GM12891 (cell line): ENCODE results near the gene PCDHGC5.
A peak's percentile ranks its signal among the peaks of the same experiment; 100 is the strongest.

Experiments
- DNase-seq: peaks from one replicate; pipeline ENCODE4 v3.0.0; 2011; ENCODE audit warnings: low spot score; ENCODE audit not compliant: insufficient read length
- FAIRE-seq: peaks from 2 replicates; lab custom pipeline; 2011; peaks lifted over from hg19 to GRCh38; lab: Jason Lieb, UNC
- PAX5 ChIP-seq: IDR thresholded peaks from 2 replicates; pipeline ENCODE4 v1.6.1; 2011; ENCODE audit warnings: low read length, moderate library complexity, mild to moderate bottlenecking; ENCODE audit not compliant: insufficient read depth, severe bottlenecking
- POLR2A ChIP-seq: IDR thresholded peaks from 2 replicates; pipeline ENCODE4 v1.6.1; 2011; ENCODE audit warnings: low read depth, low read length, control low read depth
- POLR2AphosphoS5 ChIP-seq: IDR thresholded peaks from 2 replicates; pipeline ENCODE4 v1.6.1; 2011; ENCODE audit warnings: low read depth, low read length, control low read depth
- POU2F2 ChIP-seq: IDR thresholded peaks from 2 replicates; pipeline ENCODE4 v1.6.1; 2011; ENCODE audit warnings: low read depth, mild to moderate bottlenecking, control low read depth, low read length, moderate library complexity
- SPI1 ChIP-seq: IDR thresholded peaks from 2 replicates; pipeline ENCODE4 v1.6.1; 2011; ENCODE audit warnings: low read depth, low read length, control low read depth
- TAF1 ChIP-seq: IDR thresholded peaks from 2 replicates; pipeline ENCODE4 v1.6.1; 2011; ENCODE audit warnings: low read depth, low read length, control low read depth

The PCDHGC5 gene

GRCh38 chr5:141496038-141496437 is 7.2 kb downstream of the PCDHGC5 start:
- no peak for DNase-seq
- FAIRE-seq, result no peak
- TF ChIP-seq POU2F2 (no peak), POLR2AphosphoS5 (no peak), PAX5 (no peak), TAF1 (no peak), POLR2A (no peak), SPI1 (no peak)

GRCh38 chr5:141501761-141502160 is 12.9 kb downstream of the PCDHGC5 start:
- DNase-seq (no peak), FAIRE-seq (peak; percentile 5)
- no peak for TF ChIP-seq POLR2AphosphoS5
- no peak for TF ChIP-seq POLR2A
- no peak for TF ChIP-seq PAX5
- TF ChIP-seq SPI1, result no peak
- TF ChIP-seq TAF1, result no peak
- TF ChIP-seq POU2F2, result no peak

- no peak for DNase-seq
- TF ChIP-seq PAX5 (peak; percentile 68), POLR2A (no peak)
Observed at GRCh38 chr5:141503681-141504080, 14.8 kb downstream of the PCDHGC5 start.

GRCh38 chr5:141504216-141504615 is 15.3 kb downstream of the PCDHGC5 start:
- FAIRE-seq, result peak; percentile 50
- no peak for DNase-seq

More at GRCh38 chr5:141503681-141504080, 14.8 kb downstream of the PCDHGC5 start:
- FAIRE-seq, result peak; percentile 90

GRCh38 chr5:141506381-141507155 is 17.7 kb downstream of the PCDHGC5 start:
- peak; percentile 80 for FAIRE-seq
- DNase-seq, result no peak
- TF ChIP-seq PAX5 (no peak), POLR2AphosphoS5 (no peak), SPI1 (no peak), POU2F2 (no peak), TAF1 (no peak), POLR2A (no peak)

More at GRCh38 chr5:141504216-141504615, 15.3 kb downstream of the PCDHGC5 start:
- TF ChIP-seq PAX5 (no peak), TAF1 (no peak), POU2F2 (no peak), POLR2A (no peak), POLR2AphosphoS5 (no peak), SPI1 (no peak)

GRCh38 chr5:141507387-141508091 is 18.7 kb downstream of the PCDHGC5 start:
- no peak; the same call in 1 of the 2 replicates for TF ChIP-seq POU2F2
- TF ChIP-seq SPI1, result peak; percentile 34; the same call in 1 of the 2 replicates
- TF ChIP-seq POLR2A, result no peak
- peak; percentile 92 for FAIRE-seq
- DNase-seq, result no peak

- no peak for TF ChIP-seq TAF1
- no peak for TF ChIP-seq PAX5
- no peak for TF ChIP-seq POLR2A
- TF ChIP-seq POU2F2, result no peak; the same call in 1 of the 2 replicates
- TF ChIP-seq SPI1, result no peak
- no peak for TF ChIP-seq POLR2AphosphoS5
- DNase-seq, result no peak
- peak; percentile 73 for FAIRE-seq
Observed at GRCh38 chr5:141508440-141508797, 19.5 kb downstream of the PCDHGC5 start.

- no peak for TF ChIP-seq TAF1
- TF ChIP-seq POLR2A, result peak; percentile 43
- peak; percentile 57 for TF ChIP-seq SPI1
- peak; percentile 54; the same call in 1 of the 2 replicates for TF ChIP-seq POU2F2
- no peak for TF ChIP-seq POLR2AphosphoS5
- FAIRE-seq (peak; percentile 95), DNase-seq (no peak)
Observed at GRCh38 chr5:141508798-141509611, 20.1 kb downstream of the PCDHGC5 start.

- DNase-seq (no peak), FAIRE-seq (no peak)
- TF ChIP-seq PAX5 (no peak), POLR2A (no peak), POLR2AphosphoS5 (no peak), TAF1 (no peak), POU2F2 (no peak), SPI1 (no peak)
Observed at GRCh38 chr5:141510160-141510559, 21.3 kb downstream of the PCDHGC5 start.
